NCI-H1417 (cell line): Measurements from ENCODE around the gene ELN.
A peak's percentile ranks its signal among the peaks of the same experiment; 100 is the strongest.
"Not testable (repeated sequence)": the region's sequence is repeated elsewhere in the genome, so short reads cannot be mapped to it uniquely, and the experiment has no call there.

Experiments used
- DNase-seq, 3 experiments: peaks; one replicate each; lab custom pipeline; 2025; lab: John Stamatoyannopoulos, UW

ELN gene

GRCh38 chr7:74027683-74028320, at the start of gene ELN:
Gene ELN, plus strand, starts transcription at chr7:74028173. Its CDS starts 15 bp downstream, at chr7:74028188.
- peak in 2 of 3 experiments; percentile 58 to 61 for DNase-seq

DNA sequence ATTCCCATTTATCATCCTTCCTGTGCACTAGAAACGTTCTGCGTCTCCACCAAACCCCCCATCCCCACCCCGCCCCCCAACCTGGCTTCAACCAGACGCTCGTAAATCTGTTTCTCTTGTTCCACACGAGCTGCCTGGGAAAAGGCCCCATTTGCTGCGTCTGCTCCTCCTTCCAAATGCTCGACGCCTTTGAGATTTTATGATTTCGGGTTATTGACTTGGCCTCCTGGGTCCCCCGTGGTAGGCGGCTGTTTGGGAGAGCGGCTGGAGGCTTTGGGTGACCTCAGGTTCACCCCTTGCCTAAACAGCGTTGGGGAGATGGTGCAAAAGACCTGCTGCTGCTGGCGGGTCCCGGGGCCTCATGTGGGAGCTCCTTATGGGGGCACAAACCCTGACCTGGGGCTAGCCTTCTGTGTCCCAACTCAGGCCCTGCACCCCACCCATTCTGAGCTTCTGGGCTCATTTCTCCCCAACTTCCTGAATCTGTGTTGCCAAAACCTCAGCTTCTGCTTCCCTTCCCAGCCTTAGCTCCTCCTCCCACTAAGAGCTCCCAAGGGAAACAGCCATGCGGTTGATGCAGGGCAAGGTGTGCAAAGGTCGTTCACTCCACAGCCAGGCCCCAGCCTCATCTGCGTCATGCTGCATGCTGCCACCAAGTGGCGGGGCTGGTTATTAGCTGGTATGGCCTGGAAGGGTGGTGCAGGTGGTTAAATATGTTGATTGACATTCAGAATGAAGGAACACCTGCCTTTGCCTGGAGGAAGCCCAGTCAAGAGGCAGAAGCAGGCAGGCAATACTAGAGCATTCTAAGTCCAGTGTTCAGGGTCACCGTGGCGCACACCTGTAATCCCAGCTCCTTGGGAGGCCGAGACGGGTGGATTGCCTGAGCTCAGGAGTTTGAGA, 49.1 kb upstream of the ELN start:
- DNase-seq: peak; percentile 18 to 91 (median 50)

- DNase-seq: not testable (repeated sequence)
Measured at GRCh38 chr7:73979656-73980055, 48.3 kb upstream of the ELN start.

DNA sequence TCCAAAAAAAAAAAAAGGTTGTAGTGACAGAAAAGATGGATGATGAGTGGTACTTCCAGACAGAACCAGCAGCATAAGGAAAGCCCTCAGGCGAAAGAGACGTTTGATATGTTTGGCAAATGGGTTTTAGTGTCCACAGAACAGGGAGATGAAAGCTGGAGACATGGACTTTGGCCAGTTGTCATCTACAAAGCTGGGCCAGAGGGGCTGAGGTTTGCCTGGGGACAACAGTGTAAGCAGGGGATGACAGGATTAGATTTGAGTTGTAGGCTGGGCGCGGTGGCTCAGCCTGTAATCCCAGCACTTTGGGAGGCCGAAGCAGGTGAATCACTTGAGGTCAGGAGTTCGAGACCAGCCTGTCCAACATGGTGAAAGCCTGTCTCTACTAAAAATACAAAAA, 47.8 kb upstream of the ELN start:
- DNase-seq: no peak

- no peak for DNase-seq
Measured at GRCh38 chr7:73981933-73982332, 46.0 kb upstream of the ELN start.

DNA sequence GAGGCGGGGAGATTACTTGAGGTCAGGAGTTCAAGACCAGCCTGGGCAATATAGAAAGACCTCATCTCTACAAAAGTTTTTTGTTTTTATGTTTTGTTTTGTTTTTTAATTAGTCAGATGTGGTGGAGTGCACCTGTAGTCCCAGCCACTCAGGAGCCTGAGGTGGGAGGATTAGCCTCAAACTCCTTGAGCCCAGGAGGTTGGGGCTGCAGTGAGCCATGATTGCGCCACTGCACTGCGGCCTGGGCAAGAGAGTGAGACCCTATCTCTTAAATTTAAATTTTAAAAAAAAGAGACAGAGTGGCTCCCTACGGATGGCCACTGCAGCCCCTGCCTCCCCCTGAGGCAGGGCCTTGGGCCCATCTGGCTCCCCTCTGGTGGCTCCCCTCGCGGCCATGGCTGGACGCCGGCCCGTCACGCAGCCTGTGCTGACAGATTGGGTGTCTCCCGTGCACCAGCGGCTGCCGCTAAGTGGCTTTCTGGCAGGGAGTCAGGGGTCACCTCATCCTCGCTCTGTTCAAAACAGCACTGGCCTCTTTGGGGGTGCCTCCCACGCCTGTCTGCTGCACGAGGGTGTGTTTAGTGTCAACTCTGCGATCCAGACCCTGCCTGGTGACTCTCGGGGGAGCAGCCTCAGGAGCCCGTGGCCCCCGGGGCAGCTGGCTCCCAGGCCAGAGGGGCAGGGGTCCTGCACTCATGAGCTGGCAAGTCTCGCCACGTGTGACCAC, 44.4 kb upstream of the ELN start:
- DNase-seq: no peak

- no peak for DNase-seq
Measured at GRCh38 chr7:73984481-73985205, 43.3 kb upstream of the ELN start.

- no peak for DNase-seq
Measured at GRCh38 chr7:73985737-73986141, 42.2 kb upstream of the ELN start.

- no peak for DNase-seq
Measured at GRCh38 chr7:73986158-73986631, 41.8 kb upstream of the ELN start.

GRCh38 chr7:73987298-73987697, 40.7 kb upstream of the ELN start:
- no peak for DNase-seq

GRCh38 chr7:73988197-73988596, 39.8 kb upstream of the ELN start:
- no peak for DNase-seq

DNA sequence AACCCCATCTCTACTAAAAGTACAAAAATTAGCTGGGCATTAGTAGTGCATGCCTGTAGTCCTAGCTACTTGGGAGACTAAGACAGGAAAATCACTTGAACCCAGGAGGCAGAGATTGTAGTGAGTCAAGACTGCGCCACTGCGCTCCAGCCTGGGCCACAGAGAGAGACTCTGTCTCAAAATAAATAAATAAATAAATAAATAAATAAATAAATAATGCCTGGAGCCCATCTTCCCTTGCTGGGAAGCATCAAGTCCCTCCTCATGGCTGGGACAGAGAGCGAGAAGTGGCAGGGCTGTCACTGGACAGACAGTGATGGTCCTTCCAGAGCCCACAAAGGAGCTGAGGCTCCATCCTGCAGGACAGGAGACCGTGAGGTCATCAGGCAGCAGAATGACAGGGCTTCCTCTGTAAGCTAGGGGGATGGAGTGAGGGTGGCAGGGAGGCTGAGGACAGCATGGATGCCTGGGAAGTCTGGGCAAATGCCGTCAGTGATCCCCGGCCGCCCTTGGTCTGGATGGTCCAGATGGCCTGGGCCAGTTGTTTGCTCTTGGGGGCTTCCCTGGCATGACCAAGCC, 36.4 kb upstream of the ELN start:
- no peak for DNase-seq

GRCh38 chr7:73992101-73992562, 35.8 kb upstream of the ELN start:
- no peak for DNase-seq

- no peak for DNase-seq
Measured at GRCh38 chr7:73994023-73994422, 34.0 kb upstream of the ELN start.

DNA sequence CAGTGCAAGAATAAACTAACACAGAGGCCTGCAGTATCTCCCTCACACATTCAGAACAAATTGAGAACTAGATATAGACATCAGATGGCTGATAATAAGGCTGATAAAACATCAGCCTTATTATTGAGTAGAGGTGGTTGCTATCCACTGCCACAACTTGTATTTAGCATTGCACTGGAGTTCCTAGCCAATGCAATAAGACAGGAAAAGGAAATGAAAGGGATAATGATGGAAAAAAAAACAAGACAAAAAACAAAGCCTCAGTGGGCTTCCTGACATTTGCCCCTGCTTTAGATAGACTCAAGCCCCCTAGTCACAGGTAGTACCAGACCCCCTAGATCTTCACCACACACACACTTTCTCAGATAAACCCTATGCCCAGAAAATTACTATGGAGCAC, 33.2 kb upstream of the ELN start:
- no peak for DNase-seq

DNA sequence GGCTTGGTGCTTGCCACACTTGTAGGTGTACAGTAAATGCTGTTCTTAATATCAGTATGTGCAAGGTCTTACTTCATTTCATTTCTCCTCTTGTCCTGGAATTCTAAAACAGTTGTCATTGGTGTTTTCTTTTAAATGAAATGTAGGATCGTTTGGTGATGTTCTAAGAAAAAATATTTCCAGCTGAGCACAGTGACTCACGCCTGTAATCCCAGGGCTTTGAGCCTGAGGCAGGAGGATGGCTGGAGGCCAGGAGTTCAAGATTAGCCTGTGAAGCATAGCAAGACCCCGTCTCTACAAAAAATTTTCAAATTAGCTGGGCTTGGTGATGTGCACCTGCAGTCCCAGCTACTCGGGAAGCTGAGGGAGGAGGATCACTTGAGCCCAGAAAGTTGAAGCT, 32.6 kb upstream of the ELN start:
- DNase-seq: no peak

DNA sequence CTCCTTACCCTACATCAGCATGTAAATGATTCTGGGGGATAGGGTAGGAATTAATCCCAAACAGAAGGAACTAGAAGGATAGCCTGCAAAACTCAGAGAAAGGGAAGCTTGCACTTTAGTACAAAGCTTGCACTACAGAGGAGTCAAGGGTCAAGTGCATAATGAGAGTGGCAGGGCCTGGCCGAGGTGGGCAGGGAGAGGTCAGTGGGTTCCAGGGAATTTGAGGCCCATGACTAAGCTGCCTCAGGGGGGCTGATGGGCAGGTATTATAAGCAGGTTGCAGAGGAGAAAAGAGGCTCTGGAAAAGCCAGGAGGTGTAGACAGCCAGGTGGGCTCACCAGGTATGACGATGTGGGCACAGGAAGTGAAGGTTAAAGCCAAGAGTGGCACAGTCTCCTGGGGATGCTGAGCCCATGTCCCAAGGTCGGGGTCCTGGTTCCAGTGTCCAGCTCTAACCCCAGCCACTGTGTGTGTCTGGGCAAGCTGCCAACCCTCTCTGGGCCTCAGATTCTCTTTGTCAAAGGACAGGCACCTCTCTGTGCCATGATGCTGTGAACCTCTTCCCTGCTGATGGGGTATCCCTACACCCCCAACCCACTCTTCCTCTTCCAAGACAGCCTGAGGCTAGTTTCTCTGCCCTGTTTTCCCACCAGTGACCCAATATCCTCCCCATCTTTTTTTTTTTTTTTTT, 32.0 kb upstream of the ELN start:
- DNase-seq: no peak

DNA sequence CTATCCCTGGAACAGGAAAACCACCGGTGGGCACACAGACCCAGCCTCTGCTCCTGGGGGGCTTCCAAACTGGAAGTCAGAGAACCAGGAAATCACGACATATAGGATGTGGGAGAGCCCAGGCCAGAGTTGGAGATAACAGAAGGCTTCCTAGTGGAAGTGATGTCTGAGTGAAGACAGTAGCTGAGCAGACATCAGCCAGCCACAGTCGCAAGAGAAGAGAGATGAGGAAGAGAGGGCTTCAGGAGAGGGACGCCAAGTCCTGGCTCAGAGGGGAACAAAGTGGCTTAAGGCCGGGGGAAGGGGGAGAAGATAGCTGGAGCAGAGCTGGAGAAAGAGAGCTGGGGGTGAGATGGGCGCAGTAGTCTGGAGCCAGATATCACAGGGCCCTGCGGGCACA, 30.9 kb upstream of the ELN start:
- no peak for DNase-seq

DNA sequence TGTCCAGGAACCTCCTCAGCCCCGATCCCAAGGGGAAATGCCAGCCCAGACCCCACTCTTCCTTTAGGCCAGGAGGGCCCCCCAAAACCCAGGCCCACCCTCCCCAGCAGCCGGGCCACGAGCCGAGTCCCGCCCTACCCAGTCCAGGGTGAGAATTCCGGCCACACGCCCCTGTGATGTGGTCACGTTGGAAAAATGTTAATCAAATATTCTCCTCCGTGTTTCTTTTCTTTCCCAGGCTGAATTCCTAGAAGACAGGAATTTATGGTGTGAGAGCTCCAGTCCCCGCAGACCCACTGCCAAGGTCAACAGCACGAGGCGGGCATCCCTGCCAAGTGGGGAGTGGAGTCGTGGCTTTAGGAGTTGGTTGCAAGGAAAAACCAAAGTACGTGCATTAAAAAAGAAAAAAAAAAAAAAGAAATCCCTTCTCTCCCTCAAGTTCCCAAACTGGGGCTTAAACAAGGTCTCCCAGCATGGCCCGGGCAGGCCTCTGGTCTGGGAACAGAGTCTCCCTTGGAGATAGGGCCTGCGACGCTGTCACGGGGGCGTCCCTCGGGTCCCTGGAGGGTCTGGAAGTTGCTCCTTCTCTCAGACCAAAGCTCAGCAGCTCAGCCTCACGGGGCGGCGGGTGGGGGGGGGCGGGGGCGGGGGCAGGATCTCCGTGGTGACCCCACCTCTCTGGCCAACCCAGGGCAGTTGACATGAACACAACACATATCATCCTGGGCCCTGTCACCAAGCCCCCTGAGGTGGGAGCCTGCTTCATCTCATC, 28.1 kb upstream of the ELN start:
- DNase-seq: no peak
